Stimulated activated naive CD8-positive, alpha-beta T cell treated with anti-CD3 and anti-CD28 coated beads, Interleukin-15, Interleukin-2, amounts not matched to agents 100 ng/mL and 50 ng/mL, for 24 hours (primary cell): ENCODE measurements around the gene SCFD2.

Experiments
- H3K27ac Mint-ChIP-seq: one replicate; pipeline ENCODE4 v1.8.0; 2021; ENCODE audit warnings: mild to moderate bottlenecking, mixed read lengths
- H3K27me3 Mint-ChIP-seq: one replicate; pipeline ENCODE4 v1.8.0; 2021; ENCODE audit warnings: mixed read lengths
- H3K36me3 Mint-ChIP-seq: one replicate; pipeline ENCODE4 v1.8.0; 2021; ENCODE audit warnings: low read depth, mixed read lengths
- H3K4me1 Mint-ChIP-seq: one replicate; pipeline ENCODE4 v1.8.0; 2021; ENCODE audit warnings: low read depth, mixed read lengths
- H3K4me3 Mint-ChIP-seq: one replicate; pipeline ENCODE4 v1.8.0; 2021; ENCODE audit warnings: mild to moderate bottlenecking, mixed read lengths
- H3K9me3 Mint-ChIP-seq: one replicate; pipeline ENCODE4 v1.8.0; 2021; ENCODE audit warnings: mixed read lengths

SCFD2 gene

DNA sequence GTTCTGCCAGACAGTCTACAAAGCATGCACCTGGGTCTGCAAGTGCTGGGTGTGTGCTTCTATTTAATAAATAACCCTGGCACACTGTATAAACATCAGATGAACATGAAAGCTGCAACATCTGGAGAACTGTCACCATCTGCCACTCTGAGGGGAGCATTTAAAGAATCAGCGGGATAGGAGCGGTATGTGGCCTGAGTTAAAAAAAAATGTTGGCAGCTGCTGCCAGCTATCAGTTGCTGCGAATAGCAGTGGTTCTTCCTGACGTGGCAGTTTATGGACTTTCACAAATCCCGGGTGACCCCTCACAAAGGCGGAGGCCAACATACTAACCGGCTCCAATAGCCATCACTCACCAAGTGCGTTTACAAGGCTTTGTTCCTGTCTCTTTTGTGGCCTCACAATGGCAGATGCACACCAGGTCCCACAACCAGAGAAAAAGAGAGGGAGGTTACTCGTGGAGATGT lies 408.6 kb downstream of the SCFD2 start:
- no peak overlapping the region for H3K27ac Mint-ChIP-seq
- H3K4me1 Mint-ChIP-seq: no peaks in the 10 kb centered on the region
- no peaks in the 10 kb centered on the region for H3K9me3 Mint-ChIP-seq
- H3K27me3 Mint-ChIP-seq: no peaks in the 10 kb centered on the region
- H3K36me3 Mint-ChIP-seq: peaks cover 13% of the 10 kb centered on the region
- no peak overlapping the region for H3K4me3 Mint-ChIP-seq

DNA sequence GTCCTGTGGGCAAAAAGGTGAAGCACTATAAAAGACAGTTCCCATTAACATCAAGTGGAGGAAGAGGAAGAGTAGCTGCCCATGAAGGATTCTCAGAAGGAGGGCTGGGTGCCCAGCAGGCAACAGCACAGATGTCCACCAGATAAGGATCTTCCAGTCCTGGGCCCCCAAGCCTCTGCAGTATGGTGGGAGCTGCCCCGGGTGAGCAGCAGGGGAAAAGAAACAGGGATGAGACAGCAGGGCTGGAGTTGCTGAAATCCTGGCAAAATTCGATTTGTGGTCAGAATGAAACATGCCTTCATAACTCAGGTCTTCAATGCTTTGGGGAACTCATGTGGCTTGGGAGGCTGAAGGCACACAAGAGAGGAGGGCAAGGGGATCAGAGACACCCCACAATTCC lies 409.2 kb downstream of the SCFD2 start:
- Mint-ChIP-seq H3K36me3 (peaks cover 11% of the 10 kb centered on the region), H3K27me3 (no peaks in the 10 kb centered on the region), H3K27ac (no peak overlapping the region), H3K9me3 (no peaks in the 10 kb centered on the region), H3K4me1 (no peaks in the 10 kb centered on the region), H3K4me3 (no peak overlapping the region)

- H3K9me3 Mint-ChIP-seq: no peaks in the 10 kb centered on the region
- no peak overlapping the region for H3K4me3 Mint-ChIP-seq
- H3K36me3 Mint-ChIP-seq: peaks cover 14% of the 10 kb centered on the region
- no peak overlapping the region for H3K27ac Mint-ChIP-seq
- H3K4me1 Mint-ChIP-seq: no peaks in the 10 kb centered on the region
- H3K27me3 Mint-ChIP-seq: no peaks in the 10 kb centered on the region
Measured at GRCh38 chr4:52954560-52955170, 411.2 kb downstream of the SCFD2 start.

DNA sequence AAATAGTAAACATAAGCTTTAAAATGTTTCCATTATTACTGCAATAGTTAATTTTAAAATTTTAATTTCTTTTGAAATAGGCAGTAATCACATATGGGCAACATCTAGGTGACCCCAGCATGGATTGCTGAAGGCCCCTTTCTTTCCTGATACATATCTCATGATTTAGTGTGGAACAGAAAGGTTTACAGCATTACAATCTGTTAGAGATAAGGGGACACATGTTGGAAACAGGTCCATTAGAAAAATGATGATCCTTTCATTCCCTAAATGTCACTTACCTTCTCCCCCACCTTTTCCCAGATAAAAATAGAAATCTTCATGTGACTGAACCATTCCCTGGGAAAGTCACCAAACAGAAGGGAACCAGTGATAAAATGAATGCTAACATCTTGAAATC lies 413.3 kb downstream of the SCFD2 start:
- H3K27me3 Mint-ChIP-seq: no peaks in the 10 kb centered on the region
- H3K4me1 Mint-ChIP-seq: no peaks in the 10 kb centered on the region

DNA sequence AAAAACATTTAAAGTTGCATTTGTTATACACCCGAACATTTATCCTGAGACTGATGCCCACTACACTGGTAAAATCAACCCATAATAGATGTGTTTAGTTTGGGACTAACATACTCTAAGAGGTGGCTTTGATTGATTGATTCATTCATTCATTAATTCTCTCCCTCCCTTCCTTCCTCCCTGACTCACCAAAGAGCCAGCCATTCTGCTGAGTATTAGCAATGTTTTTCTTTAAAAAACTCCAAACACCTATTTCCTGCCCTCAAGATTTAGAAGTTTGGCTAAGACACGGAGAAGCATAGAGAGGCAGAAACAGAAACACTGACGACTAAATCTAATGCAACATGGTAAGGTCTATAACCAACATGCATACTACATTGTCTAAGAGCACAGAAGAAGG lies 414.8 kb downstream of the SCFD2 start:
- H3K4me3 Mint-ChIP-seq: no peak overlapping the region
- no peaks in the 10 kb centered on the region for H3K4me1 Mint-ChIP-seq
- H3K27ac Mint-ChIP-seq: no peak overlapping the region
- H3K9me3 Mint-ChIP-seq: no peaks in the 10 kb centered on the region
- H3K36me3 Mint-ChIP-seq: peaks cover 7% of the 10 kb centered on the region
- no peaks in the 10 kb centered on the region for H3K27me3 Mint-ChIP-seq

More for the DNA sequence above, 413.3 kb downstream of the SCFD2 start:
- Mint-ChIP-seq H3K9me3 (no peaks in the 10 kb centered on the region), H3K36me3 (peaks cover 11% of the 10 kb centered on the region), H3K27ac (no peak overlapping the region), H3K4me3 (no peak overlapping the region)

GRCh38 chr4:52950226-52950625 lies 415.6 kb downstream of the SCFD2 start:
- H3K36me3 Mint-ChIP-seq: peaks cover 7% of the 10 kb centered on the region
- H3K4me1 Mint-ChIP-seq: no peaks in the 10 kb centered on the region
- H3K9me3 Mint-ChIP-seq: no peaks in the 10 kb centered on the region
- no peaks in the 10 kb centered on the region for H3K27me3 Mint-ChIP-seq
- no peak overlapping the region for H3K27ac Mint-ChIP-seq
- H3K4me3 Mint-ChIP-seq: no peak overlapping the region

DNA sequence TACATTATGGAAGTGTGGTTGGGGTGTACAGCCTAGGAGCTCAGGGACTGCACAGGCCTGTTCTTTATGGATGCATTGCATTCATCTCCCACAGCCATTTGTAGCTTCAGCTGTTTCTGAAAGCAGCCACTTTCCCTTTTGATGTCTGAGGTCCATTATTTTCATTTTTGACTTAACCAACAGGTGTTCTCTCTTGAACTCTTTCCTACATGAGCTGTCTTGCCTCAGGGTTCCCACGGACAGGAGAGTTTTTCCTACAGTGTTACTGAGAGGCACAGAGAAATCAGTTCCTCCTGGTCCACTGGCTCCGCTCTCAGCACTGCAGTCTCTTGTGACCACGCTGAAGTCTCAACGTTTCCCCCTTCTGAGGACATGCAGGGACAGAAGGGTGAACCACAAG lies 416.5 kb downstream of the SCFD2 start:
- Mint-ChIP-seq H3K4me3 (no peak overlapping the region), H3K36me3 (peaks cover 7% of the 10 kb centered on the region), H3K27ac (no peak overlapping the region), H3K9me3 (no peaks in the 10 kb centered on the region), H3K27me3 (no peaks in the 10 kb centered on the region), H3K4me1 (no peaks in the 10 kb centered on the region)

- no peaks in the 10 kb centered on the region for H3K9me3 Mint-ChIP-seq
- no peaks in the 10 kb centered on the region for H3K27me3 Mint-ChIP-seq
- no peaks in the 10 kb centered on the region for H3K4me1 Mint-ChIP-seq
- no peak overlapping the region for H3K4me3 Mint-ChIP-seq
- peaks cover 7% of the 10 kb centered on the region for H3K36me3 Mint-ChIP-seq
- H3K27ac Mint-ChIP-seq: no peak overlapping the region
Measured at GRCh38 chr4:52948057-52948423, 417.8 kb downstream of the SCFD2 start.

DNA sequence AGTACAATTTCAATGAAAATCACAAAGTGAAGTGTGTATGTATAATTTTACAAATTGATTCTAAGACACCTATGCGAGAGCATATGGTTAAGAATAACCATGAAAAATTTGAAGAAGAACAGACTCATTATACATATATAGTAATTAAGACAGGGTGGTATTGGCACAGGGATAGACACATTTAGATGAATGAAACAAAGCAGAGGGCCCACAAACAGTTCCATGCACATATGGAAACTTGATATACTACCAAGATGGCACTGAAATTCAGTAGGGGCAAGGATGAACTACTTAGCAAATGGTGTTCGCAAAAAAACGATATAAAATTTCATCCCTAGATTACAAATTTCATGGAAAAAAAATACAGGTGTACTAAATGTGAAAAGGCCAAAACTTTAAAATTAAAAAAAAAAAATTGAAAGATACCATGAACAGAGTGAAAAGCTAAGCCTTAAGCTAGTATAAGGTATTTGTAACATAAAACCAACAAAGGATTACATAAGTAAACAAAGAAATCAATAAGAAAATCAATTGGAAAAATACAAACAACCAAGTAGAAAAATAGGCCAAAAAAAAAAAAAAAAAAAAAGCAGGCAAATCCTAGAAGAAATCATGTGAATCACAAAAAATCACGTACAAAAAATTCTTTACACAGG lies 418.3 kb downstream of the SCFD2 start:
- H3K27me3 Mint-ChIP-seq: no peaks in the 10 kb centered on the region
- no peaks in the 10 kb centered on the region for H3K9me3 Mint-ChIP-seq
- no peak overlapping the region for H3K27ac Mint-ChIP-seq
- H3K4me3 Mint-ChIP-seq: no peak overlapping the region
- H3K36me3 Mint-ChIP-seq: peaks cover 7% of the 10 kb centered on the region
- no peaks in the 10 kb centered on the region for H3K4me1 Mint-ChIP-seq

- no peaks in the 10 kb centered on the region for H3K9me3 Mint-ChIP-seq
- no peaks in the 10 kb centered on the region for H3K27me3 Mint-ChIP-seq
- H3K36me3 Mint-ChIP-seq: peaks cover 7% of the 10 kb centered on the region
- H3K27ac Mint-ChIP-seq: no peak overlapping the region
- H3K4me3 Mint-ChIP-seq: no peak overlapping the region
- no peaks in the 10 kb centered on the region for H3K4me1 Mint-ChIP-seq
Measured at GRCh38 chr4:52946855-52947254, 419.0 kb downstream of the SCFD2 start.

- Mint-ChIP-seq H3K9me3 (no peaks in the 10 kb centered on the region), H3K27ac (no peak overlapping the region), H3K27me3 (no peaks in the 10 kb centered on the region), H3K4me3 (no peak overlapping the region), H3K4me1 (no peaks in the 10 kb centered on the region), H3K36me3 (peaks cover 7% of the 10 kb centered on the region)
Measured at GRCh38 chr4:52945982-52946381, 419.9 kb downstream of the SCFD2 start.

GRCh38 chr4:52945326-52945898 lies 420.4 kb downstream of the SCFD2 start:
- no peak overlapping the region for H3K27ac Mint-ChIP-seq
- no peaks in the 10 kb centered on the region for H3K27me3 Mint-ChIP-seq
- peaks cover 7% of the 10 kb centered on the region for H3K36me3 Mint-ChIP-seq
- H3K4me3 Mint-ChIP-seq: no peak overlapping the region
- H3K4me1 Mint-ChIP-seq: no peaks in the 10 kb centered on the region
- H3K9me3 Mint-ChIP-seq: no peaks in the 10 kb centered on the region

GRCh38 chr4:52943677-52944076 lies 422.2 kb downstream of the SCFD2 start:
- H3K4me3 Mint-ChIP-seq: no peak overlapping the region
- no peaks in the 10 kb centered on the region for H3K9me3 Mint-ChIP-seq
- peaks cover 5% of the 10 kb centered on the region for H3K36me3 Mint-ChIP-seq
- no peaks in the 10 kb centered on the region for H3K4me1 Mint-ChIP-seq
- H3K27me3 Mint-ChIP-seq: no peaks in the 10 kb centered on the region
- no peak overlapping the region for H3K27ac Mint-ChIP-seq

DNA sequence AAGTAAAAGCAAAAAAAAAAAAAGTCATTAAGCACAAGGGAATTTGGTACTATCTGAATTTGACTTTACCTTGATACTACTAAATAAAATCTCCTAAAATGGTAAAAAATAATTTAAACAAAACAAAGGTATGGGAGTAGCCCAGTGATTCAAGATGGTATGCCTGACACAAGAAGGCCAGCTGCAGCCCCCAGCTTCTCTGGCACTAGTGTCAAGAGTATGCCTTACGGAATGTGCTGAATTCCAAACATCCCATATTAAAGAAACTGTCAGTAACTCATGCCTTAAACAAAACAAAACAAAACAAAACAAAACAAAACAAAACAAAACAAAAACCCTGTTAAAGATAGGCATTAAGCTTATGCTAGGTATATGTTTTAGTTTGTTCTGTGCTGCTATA lies 422.9 kb downstream of the SCFD2 start:
- H3K4me1 Mint-ChIP-seq: no peaks in the 10 kb centered on the region
- no peak overlapping the region for H3K4me3 Mint-ChIP-seq
- H3K27ac Mint-ChIP-seq: no peak overlapping the region
- no peaks in the 10 kb centered on the region for H3K27me3 Mint-ChIP-seq
- H3K9me3 Mint-ChIP-seq: no peaks in the 10 kb centered on the region
- peaks cover 5% of the 10 kb centered on the region for H3K36me3 Mint-ChIP-seq

- Mint-ChIP-seq H3K9me3 (no peaks in the 10 kb centered on the region), H3K36me3 (peaks cover 14% of the 10 kb centered on the region), H3K4me3 (no peak overlapping the region), H3K4me1 (no peaks in the 10 kb centered on the region), H3K27ac (no peak overlapping the region), H3K27me3 (no peaks in the 10 kb centered on the region)
Measured at GRCh38 chr4:52941450-52941849, 424.4 kb downstream of the SCFD2 start.

- Mint-ChIP-seq H3K9me3 (no peaks in the 10 kb centered on the region), H3K27me3 (no peaks in the 10 kb centered on the region), H3K4me3 (no peak overlapping the region), H3K4me1 (no peaks in the 10 kb centered on the region), H3K27ac (no peak overlapping the region), H3K36me3 (peaks cover 14% of the 10 kb centered on the region)
Measured at GRCh38 chr4:52939739-52940138, 426.1 kb downstream of the SCFD2 start.
